T-helper 1 cell treated with Interleukin-12 subunit alpha and Interleukin-12 subunit beta and Interleukin-4 antibody, amounts not matched to agents 30 μg/mL and 1 μg/mL, for 36 hours (primary cell): Measurements from ENCODE around the gene TBX10.
A peak's percentile ranks its signal among the peaks of the same experiment; 100 is the strongest.

Source experiments
- H3K27ac Mint-ChIP-seq: one replicate; pipeline ENCODE4 v1.8.0; 2021; ENCODE audit warnings: mild to moderate bottlenecking, mixed read lengths
- H3K27me3 Mint-ChIP-seq: one replicate; pipeline ENCODE4 v1.8.0; 2021; ENCODE audit warnings: low read depth, mixed read lengths
- H3K36me3 Mint-ChIP-seq: one replicate; pipeline ENCODE4 v1.8.0; 2021; ENCODE audit warnings: low read depth, mixed read lengths
- H3K4me1 Mint-ChIP-seq: one replicate; pipeline ENCODE4 v1.8.0; 2021; ENCODE audit warnings: low read depth, mixed read lengths
- H3K4me3 Mint-ChIP-seq: one replicate; pipeline ENCODE4 v1.8.0; 2021; ENCODE audit warnings: mild to moderate bottlenecking, moderate library complexity, mixed read lengths
- H3K9me3 Mint-ChIP-seq: one replicate; pipeline ENCODE4 v1.8.0; 2021; ENCODE audit warnings: mixed read lengths

Gene TBX10

DNA sequence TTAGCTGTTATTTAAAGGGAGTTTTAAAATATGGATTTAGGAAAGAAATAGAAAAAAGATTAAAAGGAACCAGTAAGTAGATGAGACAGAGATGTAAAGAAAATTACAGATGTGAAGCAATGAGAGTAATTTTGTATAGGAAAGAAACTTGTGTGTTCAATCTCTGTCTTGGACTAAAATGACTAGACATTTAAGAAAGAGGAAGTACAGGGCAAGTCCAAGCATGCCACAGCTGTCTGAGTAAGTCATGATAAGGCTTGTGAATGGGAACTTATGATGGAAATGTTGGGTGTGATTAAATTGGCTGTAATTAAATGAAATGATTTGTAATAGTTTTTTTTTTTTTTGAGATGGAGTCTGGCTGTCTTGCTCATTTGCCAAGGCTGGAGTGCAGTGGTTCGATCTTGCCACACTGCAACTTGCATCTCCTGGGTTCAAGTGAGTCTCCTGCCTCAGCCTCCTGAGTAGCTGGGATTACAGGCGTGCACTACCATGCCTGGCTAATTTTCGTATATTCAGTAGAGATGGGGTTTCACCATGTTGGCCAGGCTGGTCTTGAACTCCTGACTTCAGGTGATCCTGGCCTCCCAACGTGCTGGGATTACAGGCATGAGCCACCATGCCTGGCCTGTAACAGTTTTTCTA is 16.8 kb upstream of the TBX10 start:
- H3K27ac Mint-ChIP-seq, result no peak overlapping the region
- peaks cover 4% of the 10 kb centered on the region for H3K27me3 Mint-ChIP-seq
- H3K36me3 Mint-ChIP-seq, result no peaks in the 10 kb centered on the region
- no peak overlapping the region for H3K4me3 Mint-ChIP-seq
- no peaks in the 10 kb centered on the region for H3K9me3 Mint-ChIP-seq
- H3K4me1 Mint-ChIP-seq, result peaks cover 3% of the 10 kb centered on the region

DNA sequence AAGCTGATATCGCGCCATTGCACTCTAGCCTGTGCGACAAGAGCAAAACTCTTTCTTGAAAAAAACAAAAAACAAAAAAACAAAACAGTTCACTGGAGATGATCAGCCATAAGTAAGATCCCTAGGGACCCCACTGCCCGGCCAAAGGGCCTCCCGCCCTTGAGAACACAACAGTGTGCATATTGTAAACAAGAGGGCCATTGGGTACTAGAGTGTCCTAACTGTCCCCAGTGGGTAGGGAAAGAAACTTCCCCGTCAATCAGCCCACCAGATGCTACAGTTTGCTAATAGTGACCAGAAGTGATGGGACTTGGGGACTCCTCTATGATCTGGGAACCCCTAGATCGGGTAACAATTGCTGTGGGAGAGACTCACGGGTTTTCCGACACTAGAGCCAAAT is 14.7 kb upstream of the TBX10 start:
- Mint-ChIP-seq H3K9me3 (no peaks in the 10 kb centered on the region), H3K4me3 (no peak overlapping the region), H3K4me1 (peaks cover 11% of the 10 kb centered on the region), H3K27me3 (no peaks in the 10 kb centered on the region), H3K27ac (no peak overlapping the region), H3K36me3 (no peaks in the 10 kb centered on the region)

DNA sequence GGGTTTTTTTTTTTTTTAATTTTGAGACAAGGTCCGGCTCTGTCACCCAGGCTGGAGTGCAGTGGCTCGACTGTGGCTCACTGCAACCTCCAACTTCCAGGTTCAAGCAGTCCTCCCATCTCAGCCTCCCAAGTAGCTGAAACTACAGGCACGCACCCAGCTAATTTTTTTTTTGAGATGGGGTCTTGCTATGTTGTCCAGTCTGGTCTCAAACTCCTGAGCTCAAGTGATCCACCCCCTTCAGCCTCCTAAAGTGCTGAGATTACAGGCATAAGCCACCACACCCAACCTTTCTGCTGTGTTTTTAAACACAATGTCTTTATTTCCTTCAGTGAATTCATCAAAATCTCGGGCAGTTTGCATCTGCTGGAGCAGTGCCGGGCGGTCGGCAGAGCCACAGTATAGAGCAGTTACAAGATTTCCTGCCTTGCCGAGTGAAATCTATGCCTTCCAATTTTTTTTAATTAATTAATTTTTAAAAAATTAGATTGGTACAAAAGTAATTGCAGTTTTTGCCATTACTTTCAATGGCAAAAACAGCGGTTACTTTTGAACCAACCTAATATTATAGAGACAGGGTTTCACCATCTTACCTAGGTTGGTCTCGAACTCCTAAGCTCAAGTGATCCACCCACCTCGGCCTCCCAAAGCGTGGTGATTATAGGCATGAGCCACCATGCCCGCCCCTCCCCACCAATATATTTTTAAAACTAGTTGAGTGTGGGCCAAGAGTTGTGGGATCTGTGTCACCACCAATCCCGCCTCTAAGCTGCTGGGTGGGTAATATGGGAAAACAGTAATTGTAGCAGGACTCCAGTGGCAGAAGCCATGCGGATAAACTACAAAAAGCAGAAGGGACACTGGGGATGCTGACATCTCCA is 13.6 kb upstream of the TBX10 start:
- Mint-ChIP-seq H3K27me3 (no peaks in the 10 kb centered on the region), H3K9me3 (no peaks in the 10 kb centered on the region), H3K4me3 (no peak overlapping the region), H3K27ac (no peak overlapping the region), H3K4me1 (peaks cover 9% of the 10 kb centered on the region), H3K36me3 (no peaks in the 10 kb centered on the region)

DNA sequence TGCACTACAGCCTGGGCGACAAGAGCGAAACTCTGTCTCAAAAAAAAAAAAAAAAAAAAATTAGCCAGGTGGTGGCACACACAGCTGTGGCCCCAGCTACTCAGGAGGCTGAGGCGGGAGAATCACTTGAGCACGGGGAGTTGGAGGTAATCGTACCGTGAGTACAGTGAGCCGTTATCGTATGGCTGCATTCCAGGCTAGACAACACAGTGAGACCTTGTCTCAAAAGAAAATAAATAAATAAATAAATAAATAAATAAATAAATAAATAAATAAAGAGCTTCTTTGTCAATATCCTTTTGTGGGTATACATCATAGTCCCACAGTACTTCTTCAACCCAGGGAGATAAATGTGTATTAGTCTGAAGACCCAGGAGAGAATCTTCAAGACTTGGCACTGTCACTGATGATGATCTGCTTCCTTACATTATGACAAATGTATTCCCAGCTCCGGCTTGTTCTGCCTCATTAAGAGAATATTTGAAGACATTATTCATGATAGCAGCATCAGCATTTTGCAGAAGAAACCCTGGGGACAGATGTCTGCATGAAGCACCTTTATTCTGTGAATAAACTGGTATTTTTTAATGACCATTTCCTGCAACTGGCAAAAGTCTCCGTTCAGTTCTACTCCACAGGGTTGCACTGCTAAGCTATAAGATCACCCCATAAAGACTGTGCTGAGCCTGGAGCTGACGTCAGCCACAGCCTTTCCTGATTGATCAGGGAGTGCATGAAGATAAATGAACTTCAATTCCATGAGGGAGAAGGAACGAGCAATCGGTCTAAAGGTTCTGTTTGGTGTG is 12.6 kb upstream of the TBX10 start:
- Mint-ChIP-seq H3K4me1 (peaks cover 9% of the 10 kb centered on the region), H3K27me3 (peaks cover under 1% of the 10 kb centered on the region), H3K36me3 (no peaks in the 10 kb centered on the region), H3K4me3 (no peak overlapping the region), H3K27ac (no peak overlapping the region), H3K9me3 (no peaks in the 10 kb centered on the region)

DNA sequence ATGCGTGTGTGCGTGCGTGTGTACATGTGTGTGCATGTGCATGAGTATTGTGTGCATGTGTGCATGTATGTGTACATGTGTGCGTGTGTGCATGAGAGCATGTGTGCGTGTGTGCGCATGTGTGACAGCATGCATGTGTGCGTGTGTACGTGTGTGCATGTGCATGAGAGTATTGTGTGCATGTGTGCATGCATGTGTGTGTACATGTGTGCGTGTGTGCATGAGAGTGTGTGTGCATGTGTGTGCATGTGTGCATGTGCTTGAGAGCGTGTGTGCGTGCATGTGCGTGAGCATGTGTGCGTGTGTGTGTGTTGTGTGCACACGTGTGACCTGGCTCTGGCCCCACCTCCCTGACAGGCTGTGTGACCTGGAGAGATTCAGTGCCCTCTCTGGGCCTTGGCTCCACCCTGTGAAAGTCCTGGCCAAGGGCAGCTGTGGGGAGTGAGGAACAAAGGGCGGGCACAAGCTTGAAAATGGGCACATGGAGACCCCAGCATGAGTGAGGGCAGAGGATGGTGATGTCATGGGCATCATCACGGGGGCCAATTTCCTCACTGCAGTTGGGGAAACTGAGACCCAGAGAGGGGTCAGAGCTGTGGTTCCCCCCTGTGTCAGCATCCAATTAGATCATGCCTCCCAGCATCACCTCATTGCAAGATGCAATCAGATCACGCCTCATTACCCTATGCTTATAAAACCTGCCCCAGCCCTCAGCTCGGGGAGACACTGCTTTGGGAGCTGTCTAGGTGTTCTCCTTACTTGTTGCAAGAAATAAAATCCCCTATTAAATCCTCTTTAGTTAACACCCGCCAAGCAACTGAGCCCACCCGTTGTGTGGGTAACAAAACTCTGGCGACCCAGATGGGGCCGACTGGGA is 10.3 kb upstream of the TBX10 start:
- H3K4me3 Mint-ChIP-seq, result peak overlapping the region; percentile 86
- H3K27ac Mint-ChIP-seq, result peak overlapping the region; percentile 84
- H3K36me3 Mint-ChIP-seq, result no peaks in the 10 kb centered on the region
- no peaks in the 10 kb centered on the region for H3K9me3 Mint-ChIP-seq
- H3K27me3 Mint-ChIP-seq, result peaks cover 11% of the 10 kb centered on the region
- peaks cover 21% of the 10 kb centered on the region for H3K4me1 Mint-ChIP-seq

DNA sequence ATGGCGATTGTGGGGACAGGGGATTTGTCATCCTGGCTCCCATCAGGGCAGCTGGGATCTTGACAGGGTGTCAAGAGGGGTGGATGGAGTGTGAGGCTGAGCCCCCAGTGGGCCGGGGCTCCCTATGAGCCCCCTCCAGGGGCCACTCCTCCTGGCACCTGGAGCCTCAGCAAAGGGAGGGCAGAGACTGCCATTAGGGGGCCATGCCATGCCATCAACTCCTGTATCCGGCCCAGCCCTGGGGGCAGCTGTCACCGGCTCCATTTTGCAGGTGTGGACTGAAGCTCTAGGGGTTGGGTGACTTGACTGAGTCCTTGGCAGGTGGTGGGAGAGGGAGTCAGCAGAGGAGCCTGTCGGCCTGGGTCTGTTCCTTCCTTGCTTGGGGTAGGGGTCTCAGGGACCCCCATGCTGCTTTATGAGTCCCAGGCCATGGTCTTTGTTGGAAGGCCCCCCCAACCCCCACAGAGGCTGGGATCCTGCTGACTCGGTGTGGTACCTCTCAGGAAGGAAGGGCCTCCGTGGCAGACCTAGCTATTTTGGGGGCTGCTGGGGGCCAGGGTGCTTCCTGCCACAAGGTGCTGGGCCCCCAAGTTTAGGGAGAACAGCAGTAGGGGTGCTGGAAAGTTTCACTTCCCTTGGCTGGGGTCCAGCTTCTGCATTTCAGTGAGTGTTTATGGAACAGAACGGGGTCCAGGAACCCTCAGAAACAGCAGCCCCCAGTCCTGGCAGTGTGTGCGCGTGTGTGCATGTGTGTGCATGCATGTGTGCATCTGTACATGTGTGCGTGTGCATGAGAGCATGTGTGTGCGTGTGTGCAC is 9.4 kb upstream of the TBX10 start:
- no peaks in the 10 kb centered on the region for H3K9me3 Mint-ChIP-seq
- no peak overlapping the region for H3K27ac Mint-ChIP-seq
- peaks cover 21% of the 10 kb centered on the region for H3K4me1 Mint-ChIP-seq
- no peak overlapping the region for H3K4me3 Mint-ChIP-seq
- peaks cover 11% of the 10 kb centered on the region for H3K27me3 Mint-ChIP-seq
- no peaks in the 10 kb centered on the region for H3K36me3 Mint-ChIP-seq

DNA sequence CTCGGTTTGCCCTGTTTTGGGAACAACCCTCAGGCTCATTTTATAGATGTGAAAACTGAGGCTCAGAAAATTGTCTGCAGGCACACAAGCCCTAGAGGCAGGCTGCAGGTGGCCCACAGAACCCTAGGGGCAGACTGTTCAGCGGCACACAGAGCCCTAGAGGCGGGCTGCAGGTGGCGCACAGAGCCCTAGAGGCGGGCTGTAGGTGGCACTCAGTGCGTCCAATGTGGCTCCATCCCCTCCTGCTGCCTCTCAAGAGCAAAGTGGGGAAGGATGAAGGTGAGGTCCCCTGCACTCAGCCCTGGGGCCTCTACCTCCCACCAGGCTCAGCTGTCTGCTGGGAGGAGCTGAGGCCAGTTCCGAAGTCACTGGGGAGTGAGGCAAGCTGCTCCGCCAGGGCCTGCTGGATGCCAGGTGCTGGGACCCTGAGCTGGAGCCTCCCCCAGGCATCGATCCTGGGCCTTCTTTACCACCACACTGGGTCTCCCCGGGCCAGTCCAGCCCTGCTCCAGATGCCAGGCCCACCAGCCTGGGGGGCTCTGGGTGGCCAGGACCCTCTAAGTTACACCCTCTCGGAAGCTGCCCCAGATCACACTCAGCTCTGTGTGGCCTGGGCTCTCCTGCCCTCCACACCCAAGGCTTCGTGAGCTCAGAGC is 8.7 kb upstream of the TBX10 start:
- Mint-ChIP-seq H3K4me1 (peaks cover 21% of the 10 kb centered on the region), H3K27me3 (peaks cover 11% of the 10 kb centered on the region), H3K9me3 (no peaks in the 10 kb centered on the region), H3K27ac (no peak overlapping the region), H3K4me3 (no peak overlapping the region), H3K36me3 (no peaks in the 10 kb centered on the region)

DNA sequence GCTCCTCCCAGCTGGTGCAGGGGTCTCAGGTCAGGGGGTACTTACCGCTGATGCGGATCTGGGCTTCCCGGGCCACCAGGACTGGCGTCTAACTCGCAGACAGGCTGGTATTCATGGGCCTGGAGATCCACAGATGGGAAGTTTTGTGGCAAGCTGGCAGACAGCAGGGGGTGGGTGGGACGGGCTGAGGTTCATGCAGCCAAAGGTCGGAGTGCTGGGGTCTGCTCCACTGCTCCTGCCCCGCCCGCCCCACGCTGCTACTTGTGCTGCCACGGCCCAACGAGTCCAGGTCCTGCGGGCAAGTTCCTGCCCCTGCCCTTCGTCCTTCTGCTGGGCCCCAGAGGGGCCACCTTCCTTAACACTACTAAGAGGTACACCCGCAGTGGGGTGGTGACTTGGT is 7.9 kb upstream of the TBX10 start:
- no peaks in the 10 kb centered on the region for H3K36me3 Mint-ChIP-seq
- H3K27me3 Mint-ChIP-seq, result peaks cover 11% of the 10 kb centered on the region
- H3K4me1 Mint-ChIP-seq, result peaks cover 21% of the 10 kb centered on the region
- H3K9me3 Mint-ChIP-seq, result no peaks in the 10 kb centered on the region
- no peak overlapping the region for H3K27ac Mint-ChIP-seq
- no peak overlapping the region for H3K4me3 Mint-ChIP-seq

DNA sequence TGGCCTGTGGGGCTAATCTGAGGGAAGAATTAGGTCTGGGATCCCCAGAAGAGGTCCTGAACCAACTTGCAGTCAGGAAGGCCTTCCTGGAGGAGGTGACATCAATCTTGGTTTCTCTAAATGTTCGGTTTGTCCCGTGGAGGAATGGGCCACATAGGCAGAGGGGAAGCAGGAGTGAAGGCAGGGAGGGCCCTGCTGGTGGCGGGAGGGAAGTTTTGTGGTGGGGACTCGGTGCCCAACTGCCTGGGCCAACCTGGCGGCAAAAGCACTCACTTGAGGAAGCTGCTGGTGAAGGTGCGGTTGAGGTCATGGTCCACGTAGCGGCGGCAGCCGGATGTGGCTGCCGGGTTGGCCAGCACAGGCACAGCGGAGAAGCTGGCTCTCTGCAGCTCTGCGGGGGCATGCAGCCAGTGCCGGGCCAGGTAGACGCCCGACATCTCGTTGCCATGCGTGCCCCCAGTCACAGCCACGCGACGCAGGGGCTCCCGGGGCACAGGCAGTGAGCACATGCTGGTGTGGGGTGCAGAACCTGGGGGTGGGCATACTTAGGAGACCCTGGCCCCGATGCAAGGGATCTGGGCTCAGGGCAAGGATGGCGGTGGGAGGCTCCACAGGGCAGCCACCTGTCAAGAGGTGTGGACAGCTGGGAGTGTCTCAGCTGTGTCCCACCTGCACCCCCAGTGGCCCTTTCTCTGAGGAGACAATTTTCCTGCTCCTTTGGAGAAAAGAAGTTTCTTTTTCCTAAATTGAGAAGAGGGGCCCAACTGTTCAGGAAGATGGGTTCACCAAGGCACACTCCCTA is 7.2 kb upstream of the TBX10 start:
- Mint-ChIP-seq H3K4me3 (peak overlapping the region; percentile 34), H3K36me3 (no peaks in the 10 kb centered on the region), H3K27ac (peak overlapping the region; percentile 76), H3K4me1 (peaks cover 21% of the 10 kb centered on the region), H3K27me3 (peaks cover 11% of the 10 kb centered on the region), H3K9me3 (no peaks in the 10 kb centered on the region)

DNA sequence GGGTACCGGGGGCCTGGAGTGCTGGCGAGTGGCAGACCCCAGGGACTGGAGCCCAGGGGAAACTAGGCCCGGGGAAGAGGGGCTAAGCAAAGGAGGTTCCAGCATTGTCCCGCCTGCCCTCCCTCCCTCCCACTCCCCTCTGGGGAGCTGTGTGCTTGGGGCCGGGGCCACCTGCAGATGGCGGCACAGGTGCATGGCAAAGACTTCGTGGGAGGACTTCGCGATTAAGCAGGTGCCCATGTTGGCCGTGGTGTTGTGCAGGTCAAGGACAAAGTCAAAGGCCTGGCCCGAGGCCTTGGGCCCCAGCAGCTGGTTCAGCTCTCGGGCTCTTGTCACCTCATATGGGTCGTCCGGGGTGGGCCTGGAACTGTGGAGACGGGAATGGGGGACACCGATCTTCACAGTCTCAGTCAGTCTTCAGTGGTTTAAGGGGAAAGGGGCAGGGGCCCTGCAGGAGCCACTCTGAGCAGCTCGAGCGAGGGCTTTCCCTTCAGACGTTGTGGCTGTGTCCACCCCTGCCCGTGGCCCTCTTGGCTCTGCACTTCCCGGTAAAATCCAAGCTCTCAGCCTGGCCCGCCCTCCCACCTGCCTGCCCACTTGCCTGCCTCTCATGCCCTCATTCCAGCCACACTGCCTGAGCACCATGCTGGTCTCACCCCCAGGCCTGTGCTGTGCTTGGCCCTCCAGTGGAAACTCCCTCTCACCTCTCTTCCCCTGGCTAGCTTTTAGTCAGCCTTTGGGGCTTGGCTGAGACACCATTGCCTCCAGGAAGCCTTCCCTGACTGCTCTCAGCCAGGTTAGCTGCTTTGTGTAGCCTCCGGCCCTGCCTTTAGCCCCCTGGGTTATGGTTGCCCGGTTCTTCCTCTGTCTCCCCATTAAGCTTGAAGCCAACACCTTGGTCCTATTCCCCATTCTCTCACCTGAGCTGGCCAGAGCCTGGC is 6.2 kb upstream of the TBX10 start:
- Mint-ChIP-seq H3K36me3 (no peaks in the 10 kb centered on the region), H3K9me3 (no peaks in the 10 kb centered on the region), H3K4me1 (peaks cover 21% of the 10 kb centered on the region), H3K27me3 (peaks cover 11% of the 10 kb centered on the region), H3K27ac (peak overlapping the region; percentile 45), H3K4me3 (peak overlapping the region; percentile 34)

DNA sequence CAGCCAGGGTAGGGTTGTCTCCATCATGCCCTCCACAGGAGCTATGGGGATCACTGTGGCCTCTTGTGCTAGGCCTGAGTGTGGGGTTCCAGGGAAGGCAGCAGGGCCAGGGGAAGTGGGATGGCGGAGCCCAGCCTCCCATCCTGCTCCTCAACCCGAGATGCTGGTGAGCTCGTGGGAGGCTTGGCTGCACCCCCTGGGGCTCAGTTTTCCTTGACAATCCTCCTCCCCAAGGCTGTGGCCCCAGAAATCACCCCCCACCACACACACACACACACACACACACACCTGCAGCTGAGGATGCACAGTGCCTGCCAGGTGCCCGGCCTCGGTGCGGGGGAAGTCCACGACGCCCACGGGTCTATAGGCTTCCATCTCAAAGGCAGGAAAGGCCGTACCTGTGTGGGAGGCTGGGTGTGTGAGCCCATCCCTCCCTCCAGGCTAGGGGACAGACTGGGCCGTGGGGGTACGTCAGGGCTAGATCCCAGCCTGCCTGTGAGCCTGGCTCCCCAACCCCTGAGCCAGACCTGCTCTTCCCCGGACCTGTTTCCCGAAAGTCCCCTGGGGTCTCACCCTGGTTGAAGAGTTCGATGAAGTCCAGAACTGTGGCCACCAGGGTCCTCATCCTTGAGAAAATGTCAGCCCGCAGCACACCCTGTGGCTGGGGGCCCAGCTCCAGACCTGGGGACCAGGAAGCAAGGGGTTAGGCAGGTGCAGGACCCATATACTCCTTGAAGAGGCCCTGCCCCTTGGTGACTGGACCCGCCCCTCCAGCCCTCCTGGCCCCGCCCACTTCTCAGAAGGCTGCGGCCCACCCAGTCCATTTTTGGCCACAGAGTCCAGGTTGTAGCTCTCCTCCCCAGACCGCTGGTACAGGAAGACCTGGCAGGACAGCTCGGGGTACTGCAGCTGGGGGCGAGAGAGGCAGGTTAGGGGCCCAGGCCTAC is 5.2 kb upstream of the TBX10 start:
- no peaks in the 10 kb centered on the region for H3K36me3 Mint-ChIP-seq
- H3K27me3 Mint-ChIP-seq, result peaks cover 11% of the 10 kb centered on the region
- H3K27ac Mint-ChIP-seq, result no peak overlapping the region
- H3K4me1 Mint-ChIP-seq, result peaks cover 14% of the 10 kb centered on the region
- H3K9me3 Mint-ChIP-seq, result no peaks in the 10 kb centered on the region
- no peak overlapping the region for H3K4me3 Mint-ChIP-seq
